CD4-positive, alpha-beta T cell treated with Interleukin-21 for 1 hour (primary cell): ENCODE measurements around the gene PTPRN2.

Source experiments
- DNase-seq: peaks from one replicate; pipeline ENCODE4 v3.0.0-alpha.2; 2020

Gene PTPRN2

GRCh38 chr7:157543276-157543675 lies 1044.3 kb downstream of the PTPRN2 start:
- no peak for DNase-seq

DNA sequence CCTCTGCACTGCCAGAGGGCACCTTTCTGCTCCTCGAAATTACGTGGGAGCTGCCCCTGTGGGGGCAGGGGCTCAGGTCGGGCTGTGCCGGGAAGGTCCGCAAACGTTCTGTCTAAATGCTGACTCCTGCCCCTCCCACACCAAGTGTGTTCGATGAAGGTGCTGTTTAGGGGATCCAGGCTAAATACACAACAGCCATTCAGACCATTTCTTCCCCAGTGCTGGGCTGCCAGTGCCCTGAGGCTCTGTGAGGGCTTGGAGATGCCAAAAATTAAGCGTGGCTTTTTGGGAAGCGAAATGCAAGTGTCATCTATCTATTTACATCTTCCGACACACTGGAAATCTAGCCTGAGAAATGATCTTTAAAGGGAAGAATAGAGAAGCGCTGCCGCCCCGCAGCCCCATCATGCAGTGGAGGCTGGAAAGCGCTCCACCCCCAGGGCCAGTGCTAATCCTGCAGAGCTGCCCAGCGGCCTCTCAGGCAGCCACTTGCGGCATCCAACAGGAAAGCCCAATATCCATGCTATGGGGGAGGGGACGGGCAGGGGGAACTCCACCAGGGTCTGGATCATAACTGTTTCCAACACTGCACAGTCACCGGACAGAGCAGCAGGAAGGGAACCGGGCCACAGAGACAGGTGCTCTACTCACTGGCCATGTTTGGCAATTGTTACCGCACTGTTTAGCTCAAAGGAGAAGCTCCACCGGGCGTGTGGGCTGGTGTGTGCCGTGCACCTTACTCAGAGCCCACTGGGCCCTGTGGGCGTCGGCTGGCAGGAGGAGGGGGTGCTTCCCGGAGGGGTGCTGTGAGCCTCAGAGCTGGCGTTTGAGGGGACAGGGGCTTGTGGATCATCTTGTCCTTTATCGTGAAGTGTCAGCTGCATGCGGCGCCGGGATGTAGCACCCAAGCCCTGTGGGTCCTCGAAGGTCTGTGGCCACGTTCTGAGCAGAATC lies 1045.3 kb downstream of the PTPRN2 start:
- no peak for DNase-seq

- no peak for DNase-seq
Observed at GRCh38 chr7:157541295-157542067, 1046.1 kb downstream of the PTPRN2 start.

- DNase-seq: no peak
Observed at GRCh38 chr7:157540606-157541294, 1046.9 kb downstream of the PTPRN2 start.

DNA sequence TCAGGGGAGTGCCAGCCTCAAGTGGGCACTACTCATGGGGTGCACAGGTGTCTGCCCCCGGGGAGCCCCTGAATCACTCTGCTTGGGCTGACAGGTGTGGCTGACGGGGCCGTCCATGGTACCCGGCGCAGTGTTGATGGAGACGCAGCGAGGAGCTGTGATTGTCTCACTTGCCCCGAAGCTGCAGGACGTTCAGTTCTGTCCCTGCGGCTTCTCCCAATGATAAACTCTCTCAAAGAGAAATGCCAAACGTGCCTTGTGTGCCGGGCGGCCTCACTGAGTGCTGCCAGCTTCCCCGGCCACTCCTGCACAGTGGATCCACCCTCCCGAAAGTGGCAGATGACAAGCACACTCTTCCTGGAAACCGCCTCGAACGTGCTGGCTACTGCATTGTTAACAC lies 1047.6 kb downstream of the PTPRN2 start:
- no peak for DNase-seq

DNA sequence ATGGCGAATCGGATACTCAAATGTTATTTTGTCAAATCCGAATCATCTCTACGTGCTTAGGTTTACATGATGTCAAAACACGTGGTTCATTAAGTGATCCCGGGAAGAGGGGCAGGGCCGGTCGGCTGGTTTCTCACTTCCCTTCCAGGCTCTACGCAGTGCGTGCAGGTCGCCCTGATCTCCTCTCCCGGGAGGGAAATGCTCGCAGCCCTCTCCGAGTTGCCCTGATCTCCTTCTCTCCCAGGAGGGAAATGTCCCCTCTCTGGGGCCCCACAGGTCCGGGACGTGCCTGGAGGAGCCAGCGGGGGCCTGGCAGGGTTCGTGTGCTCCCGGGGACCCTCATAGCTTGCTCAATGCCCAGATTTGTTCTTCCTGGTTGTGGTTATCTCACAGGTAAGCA lies 1048.1 kb downstream of the PTPRN2 start:
- no peak for DNase-seq

DNA sequence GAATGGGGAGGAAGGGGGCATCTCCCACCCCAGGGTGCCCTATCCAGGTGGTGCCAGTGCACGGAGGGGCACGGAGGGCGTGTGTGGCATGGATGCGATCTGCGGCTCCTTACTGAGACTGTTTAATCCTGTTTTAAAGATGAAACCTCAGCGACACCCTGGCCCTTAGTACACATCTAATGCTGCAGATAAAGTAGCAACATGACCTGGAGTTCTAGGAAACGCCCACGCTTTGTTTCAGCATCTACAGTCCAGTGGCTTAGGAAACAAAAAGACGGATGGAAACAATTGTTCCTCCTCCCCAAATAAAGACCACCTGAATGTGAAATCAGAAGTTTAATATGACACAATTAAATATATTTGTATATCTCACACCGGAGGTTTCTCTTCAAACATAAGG lies 1048.9 kb downstream of the PTPRN2 start:
- DNase-seq: no peak

DNA sequence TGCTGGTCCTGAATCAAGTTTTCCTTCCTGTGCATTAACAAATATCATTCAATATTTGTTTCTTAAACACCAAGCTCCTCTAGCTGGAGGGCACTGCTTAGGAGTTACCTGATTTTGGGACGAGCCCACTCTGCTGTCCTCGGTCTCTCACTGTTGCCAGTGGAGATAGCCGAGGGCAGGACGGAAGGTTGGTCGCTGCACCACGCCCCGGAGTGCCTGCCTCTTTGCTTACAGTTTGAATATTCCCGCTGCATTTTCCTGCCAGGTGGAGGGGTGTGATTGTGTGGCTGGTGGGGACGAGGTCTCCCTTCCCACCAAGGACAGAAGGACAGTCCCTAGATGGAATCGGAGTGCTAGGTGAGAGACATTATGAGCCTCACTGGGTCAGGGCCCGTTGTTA lies 1049.3 kb downstream of the PTPRN2 start:
- DNase-seq: no peak

GRCh38 chr7:157537056-157537455 lies 1050.6 kb downstream of the PTPRN2 start:
- no peak for DNase-seq

DNA sequence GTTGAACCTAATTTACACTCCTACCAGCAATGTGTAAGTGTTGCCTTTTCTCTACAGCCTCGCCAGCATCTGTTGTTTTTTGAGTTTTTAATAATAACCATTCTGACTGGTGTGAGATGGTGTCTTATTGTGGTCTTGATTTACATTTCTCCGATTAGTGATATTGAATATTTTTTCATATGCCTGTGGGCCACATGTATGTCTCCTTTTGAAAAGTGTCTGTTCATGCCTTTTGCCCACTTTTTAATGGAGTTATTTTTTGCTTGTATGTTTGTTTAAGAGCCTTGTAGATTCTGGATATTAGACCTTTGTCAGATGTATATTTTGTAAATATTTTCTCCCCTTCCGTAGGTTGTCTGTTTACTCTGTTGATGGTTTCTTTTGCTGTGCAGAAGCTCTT lies 1055.6 kb downstream of the PTPRN2 start:
- DNase-seq: no peak

GRCh38 chr7:157529768-157530560 lies 1057.7 kb downstream of the PTPRN2 start:
- no peak for DNase-seq

GRCh38 chr7:157528785-157529341 lies 1058.8 kb downstream of the PTPRN2 start:
- DNase-seq: no peak

DNA sequence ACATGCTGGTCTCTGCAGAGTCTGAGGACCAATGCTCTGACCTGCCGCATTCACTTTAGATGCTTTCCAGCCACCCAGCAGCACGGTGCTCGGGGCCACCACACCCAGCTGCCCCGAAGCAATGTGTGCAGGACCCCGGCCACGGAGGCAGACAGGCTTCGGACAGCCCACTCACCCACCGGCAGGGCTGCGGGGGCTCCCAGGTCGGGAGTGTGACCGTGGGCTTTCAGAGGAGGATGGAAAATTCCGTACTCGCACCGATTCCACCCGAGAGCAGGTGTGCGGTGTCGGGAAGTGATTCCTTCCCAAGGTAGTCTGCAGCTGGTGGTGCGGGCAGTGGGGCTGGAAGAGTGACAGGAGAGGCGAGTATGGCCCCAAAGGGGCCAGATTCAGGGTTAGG lies 1059.9 kb downstream of the PTPRN2 start:
- DNase-seq: no peak

- no peak for DNase-seq
Observed at GRCh38 chr7:157526913-157527634, 1060.5 kb downstream of the PTPRN2 start.

DNA sequence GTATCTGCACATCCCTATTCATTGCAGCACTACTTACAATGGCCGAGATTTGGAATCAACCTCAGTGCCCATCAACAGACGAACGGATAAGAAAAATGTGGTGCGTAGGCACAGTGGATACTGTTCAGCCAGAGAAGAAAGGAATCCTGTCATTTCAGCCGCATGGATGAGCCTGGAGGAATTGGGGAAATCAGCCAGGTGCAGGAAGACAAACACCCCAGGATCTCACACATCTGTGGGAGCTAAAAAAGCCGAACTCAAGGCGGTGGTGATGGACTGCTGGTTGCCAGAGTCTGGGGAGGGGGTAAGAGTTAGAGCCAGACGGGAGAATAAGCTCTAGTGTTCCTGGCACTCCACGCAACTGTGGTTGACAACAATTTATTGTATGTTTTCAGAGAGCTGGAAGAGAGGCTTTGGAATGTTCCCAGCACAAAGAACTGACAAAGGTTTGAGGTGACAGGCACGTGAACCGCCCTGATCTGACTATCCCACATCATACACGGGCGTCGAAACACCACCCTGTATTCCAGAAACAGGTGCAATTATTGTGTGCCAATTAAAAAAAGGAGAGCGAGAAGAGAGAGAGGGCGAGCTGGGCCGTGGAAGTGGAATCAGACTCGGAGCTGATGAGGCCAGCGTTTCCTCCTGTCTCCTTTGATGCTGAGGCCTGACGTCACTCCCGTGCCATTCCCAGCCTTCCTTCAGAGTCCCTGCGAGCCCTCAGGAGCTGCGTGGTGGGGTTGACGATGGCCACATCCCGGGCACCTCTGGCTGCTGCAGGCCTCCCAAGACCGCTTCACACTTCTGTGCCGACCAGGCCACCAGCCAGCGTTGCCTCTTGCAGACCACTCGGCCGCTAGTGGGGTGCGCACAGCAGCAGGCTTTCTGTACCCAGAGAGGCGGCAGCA lies 1061.4 kb downstream of the PTPRN2 start:
- DNase-seq: no peak

- DNase-seq: no peak
Observed at GRCh38 chr7:157525491-157525915, 1062.1 kb downstream of the PTPRN2 start.

DNA sequence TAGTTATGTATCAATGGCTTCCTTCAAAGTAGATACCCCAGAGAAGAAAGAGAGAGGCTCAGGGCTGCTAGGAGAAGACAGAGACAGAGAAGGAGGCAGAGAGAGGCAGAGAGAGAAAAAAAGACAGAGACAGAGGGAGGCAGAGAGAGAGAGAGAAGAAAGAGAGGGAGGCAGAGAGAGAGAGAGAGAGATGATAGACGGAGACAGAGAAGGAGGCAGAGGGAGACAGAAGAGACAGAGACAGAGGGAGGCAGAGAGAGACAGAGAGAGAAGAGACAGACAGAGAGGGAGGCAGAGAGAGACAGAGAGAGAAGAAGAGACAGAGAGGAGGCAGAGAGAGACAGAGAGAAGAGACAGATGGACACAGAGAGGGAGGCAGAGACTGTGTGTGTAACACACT lies 1062.9 kb downstream of the PTPRN2 start:
- DNase-seq: no peak

GRCh38 chr7:157523766-157524421 lies 1063.7 kb downstream of the PTPRN2 start:
- no peak for DNase-seq

DNA sequence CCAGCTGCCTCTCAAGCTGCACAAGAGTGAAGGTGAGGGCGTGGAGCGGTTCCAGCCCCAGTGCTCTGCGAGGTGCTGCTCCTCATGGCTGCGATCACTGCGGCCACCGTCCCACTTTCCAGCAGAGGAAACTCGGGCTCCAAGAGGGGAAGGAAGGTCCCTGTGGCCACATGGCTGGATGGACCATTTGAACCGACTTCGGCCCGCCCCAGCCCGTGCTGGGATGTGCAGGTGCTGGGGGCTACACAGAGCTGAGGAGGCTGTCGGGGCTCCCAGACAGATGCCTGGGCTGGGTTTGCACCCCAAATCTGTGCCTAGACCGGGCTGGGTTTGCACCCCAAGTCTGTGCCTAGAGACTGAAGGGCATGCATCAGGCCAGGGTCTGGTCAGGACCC lies 1064.3 kb downstream of the PTPRN2 start:
- DNase-seq: no peak

GRCh38 chr7:157522954-157523353 lies 1064.7 kb downstream of the PTPRN2 start:
- no peak for DNase-seq
